Psoas muscle (tissue), 8 donors: ENCODE results near the gene DECR2. TPM values are rescaled to one million over a fixed set of nuclear protein-coding genes. Genes with fewer than 3 reads are reported as not detected.

ENCODE experiments used
- ATAC-seq, 4 donors: fragments of 200-7000 bp; cut with Tn5 transposase; one replicate each; pipeline ENCODE4 v1.9.1; 2020; ENCODE audit warnings: moderate library complexity in 3 of 4, mild to moderate bottlenecking in 2 of 4
- DNase-seq, 2 donors: peaks; one replicate each; pipeline ENCODE4 v3.0.0-alpha.2; 2020
- H3K27ac ChIP-seq: fragments of 200-600 bp; one replicate; pipeline ENCODE4 v1.8.0; 2022
- H3K27me3 ChIP-seq, 3 donors: fragments of 200-600 bp in 1 of 3; one replicate each; pipeline versions ENCODE4 v1.6.1 to v1.8.0; 2013 to 2022; ENCODE audit warnings: low read length in 2 of 3, mild to moderate bottlenecking in 2 of 3, moderate library complexity in 1 of 3; ENCODE audit not compliant: insufficient read depth in 3 of 3
- H3K36me3 ChIP-seq, 2 donors: fragments of 200-600 bp in 1 of 2; one replicate each; pipeline versions ENCODE4 v1.6.1 to v1.8.0; 2013 to 2022; ENCODE audit warnings: low read depth in 1 of 2, mild to moderate bottlenecking in 1 of 2, moderate library complexity in 1 of 2; ENCODE audit not compliant: insufficient read depth in 1 of 2
- H3K4me1 ChIP-seq: fragments of 200-600 bp; one replicate; pipeline ENCODE4 v1.8.0; 2022
- H3K4me3 ChIP-seq: fragments of 200-600 bp; one replicate; pipeline ENCODE4 v1.8.0; 2022; ENCODE audit warnings: mild to moderate bottlenecking
- H3K9me3 ChIP-seq: fragments of 200-600 bp; one replicate; pipeline ENCODE4 v1.8.0; 2022
- CTCF ChIP-seq: fragments of 200-600 bp; IDR thresholded peaks from one replicate; pipeline ENCODE4 v1.8.0; 2022; ENCODE audit warnings: antibody characterized with exemption
- WGBS, 3 donors: extraction: QIAGEN DNeasy Blood & Tissue Kit; methylation state at CpG; one replicate each; pipeline versions ENCODE4 v1.1.6 to v1.1.7; 2013; 5-methylcytosine and 5-hydroxymethylcytosine counted together
- intact Hi-C, 2 donors: fragments of 100-400 bp; cut with DNase I; formaldehyde crosslinking; loops; one replicate each; pipeline versions ENCODE4 v1.11.0 to v1.14.2; 2022
- long read RNA-seq, 2 donors: library from polyadenylated mRNA; unstranded; transcript quantifications; one replicate each; pipeline ENCODE4 v2.0.0, GENCODE V29; 2021
- polyA plus RNA-seq, 3 donors: library from polyadenylated mRNA; stranded (reverse); fragments of 200-250 nt; gene quantifications; one replicate each; pipeline ENCODE4 v1.2.3, GENCODE V29; 2013
- total RNA-seq, 4 donors: library from RNA; stranded (reverse); fragmentation: NEBNext Ultra II Directional in 2 of 4; extraction: Animal tissue kit (Norgen Biotek cat#: 25700) in 2 of 4; gene quantifications; one replicate each; pipeline versions ENCODE4 v1.2.1 to v1.2.4, GENCODE V29; 2021 to 2023
- donor health status: healthy with polysubstance abuse.
- donor health status: DM: no; HTN: no; CAD: no; lungs with moderate emphysema.
- donor health status: Bipolar disorder and iron deficiency.
- donor health status: healthy.
- donor health status: DM: yes; HTN: yes; CAD: no.
- donor health status: DM: no; HTN: no; CAD: no.
- donor health status: DM: no; HTN: no; CAD: no.
- donor health status: DM: yes; HTN: yes; CAD: no.

The DECR2 gene
- 10 to 100 TPM; 13.9 to 22.9 (median 19.6) TPM for total RNA-seq
- 10 to 100 TPM; 14.1 to 18.1 (median 15.8) TPM for polyA plus RNA-seq
- long read RNA-seq, donor 1, transcript DECR2-201 (9 exons, 1,615 nt) = major isoform, 42 of 48 reads
- long read RNA-seq, donor 1, partial matches to known transcripts = 0 of 48 reads
- long read RNA-seq, donor 1, other reads (novel, unspliced or antisense) = 6 of 48 reads
- long read RNA-seq, donor 2, transcript DECR2-201 (9 exons, 1,615 nt) = major isoform, 65 of 90 reads
- long read RNA-seq, donor 2, partial matches to known transcripts = 4 of 90 reads
- long read RNA-seq, donor 2, other reads (novel, unspliced or antisense) = 20 of 90 reads

GRCh38 chr16:401468-402348 is at the start of gene DECR2:
Gene DECR2, plus strand, starts transcription at chr16:401885. Its CDS starts 79 bp downstream, at chr16:401964.
- intact Hi-C loops = loop anchor here in 1 of 2 donors (2.0 kb wide), 1 partner anchor 23 kb away; the partner anchor contains the start of gene RAB11FIP3
- Histone ChIP-seq H3K36me3 (peaks cover 0 to 3% of the 10 kb centered on the region in 2 donors), H3K4me1 (peaks cover 21% of the 10 kb centered on the region), H3K27me3 (no peaks in the 10 kb centered on the region), H3K9me3 (no peaks in the 10 kb centered on the region), H3K4me3 (peak within 1 kb of the TSS; percentile 76), H3K27ac (peak within 1 kb of the TSS; percentile 95)
- WGBS, 3 donors = 1% methylated on average over 59 to 91 of the region's 91 CpGs
- DNase-seq (peak; percentile 98), ATAC-seq (peak; percentile 89 to 94 (median 92))
- TF ChIP-seq CTCF = peak; percentile 38

GRCh38 chr16:352547-353403 is 48.9 kb upstream of the DECR2 start, which contains the start of gene AXIN1:
Gene AXIN1, minus strand, starts transcription at chr16:352723. Its CDS starts 5,698 bp downstream, at chr16:347025.
- ATAC-seq (peak; percentile 92 to 95 (median 93)), DNase-seq (peak; percentile 99 to 100)
- intact Hi-C loops = loop anchor here in 1 of 2 donors (5.0 to 10.0 kb wide), 2 partner anchors 125 to 148 kb away; partner anchors contain the start of gene LUC7L
- Histone ChIP-seq H3K4me3 (peak within 1 kb of the TSS; percentile 79), H3K36me3 (peaks cover 0 to 11% of the 10 kb centered on the region in 2 donors), H3K27ac (peak within 1 kb of the TSS; percentile 76), H3K9me3 (no peaks in the 10 kb centered on the region), H3K4me1 (peaks cover 11% of the 10 kb centered on the region), H3K27me3 (no peaks in the 10 kb centered on the region)
- peak; percentile 47 for TF ChIP-seq CTCF
- WGBS, 3 donors = 1 to 9% (median 3%) methylated on average over 8 to 113 of the region's 113 CpGs

DNA sequence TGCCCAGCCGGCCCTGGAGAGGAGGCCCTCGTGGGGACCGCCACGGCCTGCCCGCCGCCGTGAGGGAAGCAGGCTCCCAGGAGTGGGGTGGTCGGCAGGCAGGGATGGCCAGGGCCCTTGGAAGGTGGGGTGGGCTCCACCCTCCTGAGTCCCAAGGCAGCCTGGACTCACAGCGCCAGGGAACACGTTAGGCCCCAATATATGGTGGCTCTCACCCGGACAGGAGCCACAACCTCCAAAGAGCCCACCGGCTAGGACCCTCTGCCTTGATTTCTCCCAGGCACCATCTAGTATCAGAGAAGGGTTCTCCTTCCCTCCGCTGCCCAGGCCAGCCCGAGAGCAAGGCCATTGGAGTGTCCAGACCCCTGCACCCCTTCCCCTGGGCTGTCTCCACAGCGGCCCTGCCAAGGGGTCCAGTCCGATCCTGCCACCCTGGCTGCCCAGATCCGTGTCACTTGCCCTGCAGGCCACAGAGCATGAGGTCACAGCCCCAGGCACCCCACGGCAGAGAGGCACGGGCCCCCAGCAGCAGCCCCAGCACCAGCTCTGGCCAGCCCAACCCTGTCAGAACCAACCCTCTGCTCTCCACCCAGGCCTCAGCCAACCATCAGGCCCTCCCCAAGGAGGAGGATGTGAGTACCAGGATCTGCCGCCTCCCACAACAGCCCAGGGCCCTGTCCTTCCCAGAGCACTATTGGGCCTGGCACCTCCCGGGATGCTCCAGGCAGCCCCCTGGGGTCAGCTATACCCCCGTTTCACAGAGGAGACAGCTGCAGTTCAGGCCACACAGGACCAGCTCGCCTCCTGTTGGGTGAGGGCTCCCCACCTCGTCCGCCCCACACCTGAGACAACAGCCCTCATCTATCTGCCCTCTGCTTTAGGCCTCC is 48.0 kb upstream of the DECR2 start:
- Histone ChIP-seq H3K36me3 (peaks cover 0 to 11% of the 10 kb centered on the region in 2 donors), H3K9me3 (no peaks in the 10 kb centered on the region), H3K27me3 (no peaks in the 10 kb centered on the region), H3K4me1 (peaks cover 11% of the 10 kb centered on the region), H3K4me3 (peak overlapping the region; percentile 63), H3K27ac (peak overlapping the region; percentile 53)
- ATAC-seq = peak in 2 of 4 donors; percentile 0 to 6
- no peak for TF ChIP-seq CTCF
- intact Hi-C loops = loop anchor here in 1 of 2 donors (5.0 to 10.0 kb wide), 2 partner anchors 126 to 149 kb away; partner anchors contain the start of gene LUC7L
- DNase-seq = no peak
- 60 to 67% (median 63%) methylated on average over 23 to 25 of the region's 25 CpGs for WGBS, 3 donors
